ENCODE measurements around the gene FGA.
A peak's percentile ranks its signal among the peaks of the same experiment; 100 is the strongest.

Gene FGA

DNA sequence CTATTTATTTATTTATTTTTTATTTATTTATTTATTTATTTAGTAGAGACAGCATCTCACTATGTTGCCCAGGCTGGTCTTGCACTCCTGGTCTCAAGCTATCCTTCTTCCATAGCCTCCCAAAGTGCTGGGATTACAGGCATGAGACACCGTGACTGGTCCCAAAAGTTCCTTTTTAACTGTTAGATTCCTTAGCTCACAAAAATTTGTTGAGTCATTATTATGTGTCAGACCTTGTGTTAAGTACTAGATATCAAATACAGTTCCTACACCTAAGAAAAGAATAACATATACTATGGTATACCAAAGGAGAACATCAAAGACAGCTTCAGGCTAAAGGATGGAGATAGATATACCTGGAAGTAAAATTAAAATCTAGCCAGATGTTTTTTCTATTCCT, 11.6 kb downstream of the FGA start:
- no peak for ATAC-seq

DNA sequence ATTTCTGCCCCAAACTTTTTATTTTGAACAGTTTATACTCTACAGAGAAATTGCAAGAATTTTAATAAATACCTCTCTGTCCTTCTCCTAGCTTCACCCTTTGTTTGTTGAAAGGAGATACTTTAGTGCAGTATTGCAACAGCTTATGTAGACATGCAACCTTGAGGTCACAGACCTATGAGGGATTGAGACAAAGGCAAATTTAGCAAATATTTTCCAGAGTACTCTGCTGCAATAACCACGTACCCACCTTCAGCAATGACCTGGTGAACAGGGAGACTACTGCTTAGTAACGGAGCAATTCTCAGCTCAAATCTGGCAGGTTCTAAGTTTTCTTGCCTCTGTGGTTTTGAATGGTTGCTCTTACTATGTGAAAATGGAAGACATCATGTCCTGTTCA, 13.2 kb downstream of the FGA start:
- no peak for ATAC-seq

DNA sequence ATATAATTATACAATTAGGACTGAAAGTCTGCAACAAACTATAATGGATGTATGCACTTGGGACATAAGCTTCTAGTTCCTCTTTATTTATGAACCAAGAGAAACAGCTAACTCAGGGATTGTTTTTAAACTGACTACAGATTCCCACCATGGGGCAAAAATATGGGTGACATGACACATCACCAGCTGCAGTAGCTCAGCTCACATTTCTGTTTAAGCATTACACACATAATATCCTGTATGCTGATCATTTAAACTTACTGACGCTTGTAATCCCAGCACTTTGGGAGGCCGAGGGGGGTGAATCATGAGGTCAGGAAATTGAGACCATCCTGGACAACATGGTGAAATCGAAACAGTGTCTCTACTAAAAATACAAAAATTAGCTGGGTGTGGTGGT, 16.2 kb downstream of the FGA start:
- ATAC-seq = no peak

DNA sequence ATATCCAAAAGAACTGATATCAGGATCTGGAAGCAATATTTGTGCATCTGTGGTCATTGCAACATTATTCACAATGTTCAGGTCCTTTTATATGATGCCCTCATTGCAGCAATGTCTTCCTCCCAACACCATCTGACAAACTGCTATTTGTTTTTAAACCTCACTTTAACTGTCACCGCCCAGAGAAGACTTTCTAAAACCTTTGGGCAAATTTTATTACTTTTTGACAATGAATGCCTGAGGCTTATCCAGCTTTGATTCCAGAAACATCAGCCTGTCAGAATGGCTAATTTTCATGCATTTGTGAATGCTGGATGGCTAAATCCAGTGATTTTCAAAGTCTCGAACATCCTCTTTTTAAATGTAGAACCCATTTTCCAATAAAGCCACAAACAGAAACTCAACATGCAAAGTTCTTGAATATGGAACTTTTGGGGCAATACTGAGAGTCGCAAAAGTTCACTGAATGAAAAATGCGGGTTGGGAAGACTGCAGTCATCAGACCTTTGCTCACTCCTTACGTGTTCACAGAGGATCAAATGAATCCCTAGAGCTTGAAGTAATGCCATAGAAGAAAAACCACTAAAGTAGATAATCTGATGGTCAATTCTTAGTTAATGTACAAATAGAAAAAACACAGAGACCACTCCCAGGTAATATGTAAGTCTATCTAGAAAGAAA, 17.2 kb downstream of the FGA start:
- no peak for ATAC-seq

DNA sequence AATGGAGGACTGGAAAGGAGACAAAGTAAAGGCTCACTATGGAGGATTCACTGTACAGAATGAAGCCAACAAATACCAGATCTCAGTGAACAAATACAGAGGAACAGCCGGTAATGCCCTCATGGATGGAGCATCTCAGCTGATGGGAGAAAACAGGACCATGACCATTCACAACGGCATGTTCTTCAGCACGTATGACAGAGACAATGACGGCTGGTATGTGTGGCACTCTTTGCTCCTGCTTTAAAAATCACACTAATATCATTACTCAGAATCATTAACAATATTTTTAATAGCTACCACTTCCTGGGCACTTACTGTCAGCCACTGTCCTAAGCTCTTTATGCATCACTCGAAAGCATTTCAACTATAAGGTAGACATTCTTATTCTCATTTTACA, 21.0 kb downstream of the FGA start:
- ATAC-seq = no peak

DNA sequence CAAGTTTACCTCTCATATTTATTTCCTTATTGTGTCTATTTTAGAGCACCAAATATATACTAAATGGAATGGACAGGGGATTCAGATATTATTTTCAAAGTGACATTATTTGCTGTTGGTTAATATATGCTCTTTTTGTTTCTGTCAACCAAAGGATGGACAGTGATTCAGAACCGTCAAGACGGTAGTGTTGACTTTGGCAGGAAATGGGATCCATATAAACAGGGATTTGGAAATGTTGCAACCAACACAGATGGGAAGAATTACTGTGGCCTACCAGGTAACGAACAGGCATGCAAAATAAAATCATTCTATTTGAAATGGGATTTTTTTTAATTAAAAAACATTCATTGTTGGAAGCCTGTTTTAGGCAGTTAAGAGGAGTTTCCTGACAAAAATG, 21.5 kb downstream of the FGA start:
- no peak for ATAC-seq

DNA sequence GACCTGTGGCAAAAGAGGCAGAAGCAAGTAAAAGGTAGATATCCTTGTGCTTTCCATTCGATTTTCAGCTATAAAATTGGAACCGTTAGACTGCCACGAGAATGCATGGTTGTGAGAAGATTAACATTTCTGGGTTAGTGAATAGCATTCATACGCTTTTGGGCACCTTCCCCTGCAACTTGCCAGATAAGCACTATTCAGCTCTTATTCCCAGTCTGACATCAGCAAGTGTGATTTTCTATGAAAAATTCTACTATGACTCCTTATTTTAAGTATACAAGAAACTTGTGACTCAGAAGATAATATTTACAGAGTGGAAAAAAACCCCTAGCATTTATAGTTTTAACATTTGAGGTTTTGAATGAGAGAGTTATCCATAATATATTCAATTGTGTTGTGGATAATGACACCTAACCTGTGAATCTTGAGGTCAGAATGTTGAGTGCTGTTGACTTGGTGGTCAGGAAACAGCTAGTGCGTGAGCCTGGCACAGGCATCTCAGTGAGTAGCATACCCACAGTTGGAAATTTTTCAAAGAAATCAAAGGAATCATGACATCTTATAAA, 23.8 kb downstream of the FGA start:
- ATAC-seq = no peak

DNA sequence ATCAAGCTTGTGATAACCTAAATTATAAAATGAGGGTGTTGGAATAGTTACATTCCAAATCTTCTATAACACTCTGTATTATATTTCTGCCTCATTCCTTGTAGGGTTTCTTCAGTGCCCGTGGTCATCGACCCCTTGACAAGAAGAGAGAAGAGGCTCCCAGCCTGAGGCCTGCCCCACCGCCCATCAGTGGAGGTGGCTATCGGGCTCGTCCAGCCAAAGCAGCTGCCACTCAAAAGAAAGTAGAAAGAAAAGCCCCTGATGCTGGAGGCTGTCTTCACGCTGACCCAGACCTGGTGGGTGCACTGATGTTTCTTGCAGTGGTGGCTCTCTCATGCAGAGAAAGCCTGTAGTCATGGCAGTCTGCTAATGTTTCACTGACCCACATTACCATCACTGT, 24.8 kb downstream of the FGA start:
- no peak for ATAC-seq

DNA sequence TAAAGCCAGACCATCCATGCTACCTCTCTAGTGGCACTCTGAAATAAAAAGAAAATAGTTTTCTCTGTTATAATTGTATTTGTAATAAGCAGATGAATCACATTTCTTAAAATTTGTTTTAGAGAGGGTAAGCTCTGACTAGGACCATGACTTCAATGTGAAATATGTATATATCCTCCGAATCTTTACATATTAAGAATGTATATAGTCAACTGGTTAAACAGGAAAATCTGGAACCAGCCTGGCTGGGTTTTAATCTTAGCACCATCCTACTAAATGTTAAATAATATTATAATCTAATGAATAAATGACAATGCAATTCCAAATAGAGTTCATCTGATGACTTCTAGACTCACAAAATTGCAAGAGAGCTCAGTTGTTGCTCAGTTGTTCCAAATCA, 26.2 kb downstream of the FGA start:
- ATAC-seq = no peak

DNA sequence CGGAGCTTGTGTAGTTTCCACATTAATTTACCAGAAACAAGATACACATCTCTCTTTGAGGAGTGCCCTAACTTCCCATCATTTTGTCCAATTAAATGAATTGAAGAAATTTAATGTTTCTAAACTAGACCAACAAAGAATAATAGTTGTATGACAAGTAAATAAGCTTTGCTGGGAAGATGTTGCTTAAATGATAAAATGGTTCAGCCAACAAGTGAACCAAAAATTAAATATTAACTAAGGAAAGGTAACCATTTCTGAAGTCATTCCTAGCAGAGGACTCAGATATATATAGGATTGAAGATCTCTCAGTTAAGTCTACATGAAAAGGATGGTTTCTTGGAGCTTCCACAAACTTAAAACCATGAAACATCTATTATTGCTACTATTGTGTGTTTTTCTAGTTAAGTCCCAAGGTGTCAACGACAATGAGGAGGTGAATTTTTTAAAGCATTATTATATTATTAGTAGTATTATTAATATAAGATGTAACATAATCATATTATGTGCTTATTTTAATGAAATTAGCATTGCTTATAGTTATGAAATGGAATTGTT, 27.8 kb downstream of the FGA start, which contains the start of gene FGB:
Gene FGB, plus strand, starts transcription at position 315 of the 558 bp plus-strand sequence. Its CDS starts 8 bp downstream, at position 323.
- ATAC-seq = no peak

DNA sequence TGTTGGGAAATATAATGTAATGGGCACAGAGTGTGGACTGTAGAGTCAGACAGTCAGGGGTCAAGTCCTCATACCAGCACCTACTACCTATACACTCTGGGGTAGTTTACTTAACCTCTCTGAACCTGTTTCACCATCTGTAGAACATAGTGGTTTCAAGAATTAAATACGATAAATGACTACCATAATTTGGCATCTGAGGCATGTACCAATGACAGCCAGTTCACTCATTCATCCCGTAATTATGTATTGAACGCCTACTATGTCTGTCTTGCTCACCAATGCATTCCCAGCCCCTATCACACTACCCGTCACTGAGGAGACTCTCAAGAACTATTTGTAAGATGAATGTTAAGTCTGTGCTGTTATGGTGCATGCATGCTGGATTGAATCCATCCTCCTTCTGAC, 29.7 kb downstream of the FGA start:
- ATAC-seq = no peak

DNA sequence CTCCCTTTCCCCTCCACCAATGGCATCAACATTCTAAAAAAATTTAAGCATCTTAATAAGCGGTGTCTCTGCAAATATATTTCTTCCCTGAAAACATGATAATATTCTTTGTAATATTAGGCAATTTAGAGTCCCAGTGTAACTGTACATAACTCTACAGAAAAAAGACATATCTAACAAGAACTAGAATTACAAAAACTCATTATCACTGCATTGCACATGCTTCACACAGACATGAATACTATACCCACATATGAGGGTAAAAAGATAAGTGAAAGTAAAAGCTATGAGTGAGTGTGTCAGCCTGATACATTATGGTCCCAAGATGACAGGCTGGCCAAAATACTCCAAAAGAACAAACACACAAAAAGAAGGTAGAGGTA, 30.1 kb downstream of the FGA start:
- no peak for ATAC-seq

DNA sequence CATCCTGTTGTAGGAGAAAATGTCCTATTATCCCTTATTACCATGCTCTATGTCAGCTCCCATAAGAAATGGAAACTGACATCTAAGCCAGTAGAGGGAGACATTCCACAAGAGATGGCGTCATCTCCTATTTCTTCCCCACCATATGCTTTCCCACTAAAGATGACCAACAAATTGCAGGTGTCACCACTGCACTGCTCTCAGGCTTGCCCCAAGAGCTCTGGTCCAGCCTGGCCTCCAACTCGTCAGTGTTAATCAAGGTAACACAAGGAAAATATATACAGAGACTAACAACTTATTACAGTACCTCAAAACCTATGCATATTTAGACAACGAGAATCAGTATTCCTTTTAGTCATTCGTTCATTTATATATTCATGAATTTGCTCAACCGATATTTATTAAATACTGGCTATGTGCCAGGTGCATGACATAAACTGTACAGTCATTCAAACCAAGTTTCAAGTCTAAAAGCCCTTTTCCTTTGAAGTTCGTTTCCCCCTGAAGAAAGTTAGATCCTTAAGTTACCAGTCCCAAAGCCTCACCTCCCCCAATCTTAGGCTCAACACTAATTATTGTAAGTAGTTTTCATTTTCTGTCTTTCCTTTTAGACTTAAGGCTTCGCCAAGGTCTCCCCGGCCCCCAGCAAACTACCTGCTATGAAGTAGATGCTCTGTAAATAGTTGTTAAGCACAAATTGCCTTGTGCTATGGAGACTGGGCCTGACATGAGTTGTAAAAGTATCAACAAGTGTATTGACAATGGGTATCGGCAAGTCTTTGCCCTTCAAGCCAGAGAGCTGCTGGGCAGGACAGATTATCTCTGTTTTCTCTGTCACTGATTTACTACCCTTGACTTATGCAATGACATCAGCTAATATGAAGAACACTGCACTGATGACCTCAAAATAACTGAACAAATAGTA, 30.8 kb downstream of the FGA start:
- ATAC-seq = peak in 1 of 2 donors; percentile 28

DNA sequence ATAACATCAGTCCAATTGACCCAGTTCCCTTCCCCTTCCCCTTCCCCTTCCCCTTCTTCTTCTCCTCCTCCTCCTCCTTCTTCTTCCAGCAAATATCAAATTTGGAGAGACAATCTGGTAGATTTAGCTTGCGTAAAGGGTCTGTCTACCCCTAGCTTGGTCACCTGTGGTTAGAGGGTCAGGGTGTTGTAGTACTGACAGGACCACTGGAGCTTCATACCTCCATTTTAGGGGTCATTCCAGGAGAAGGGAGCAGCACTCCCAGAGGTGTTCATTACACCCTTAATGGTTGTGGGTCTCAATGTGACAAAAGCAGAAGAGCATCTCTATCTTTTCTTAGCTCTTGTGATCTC, 31.4 kb downstream of the FGA start:
- ATAC-seq = no peak

DNA sequence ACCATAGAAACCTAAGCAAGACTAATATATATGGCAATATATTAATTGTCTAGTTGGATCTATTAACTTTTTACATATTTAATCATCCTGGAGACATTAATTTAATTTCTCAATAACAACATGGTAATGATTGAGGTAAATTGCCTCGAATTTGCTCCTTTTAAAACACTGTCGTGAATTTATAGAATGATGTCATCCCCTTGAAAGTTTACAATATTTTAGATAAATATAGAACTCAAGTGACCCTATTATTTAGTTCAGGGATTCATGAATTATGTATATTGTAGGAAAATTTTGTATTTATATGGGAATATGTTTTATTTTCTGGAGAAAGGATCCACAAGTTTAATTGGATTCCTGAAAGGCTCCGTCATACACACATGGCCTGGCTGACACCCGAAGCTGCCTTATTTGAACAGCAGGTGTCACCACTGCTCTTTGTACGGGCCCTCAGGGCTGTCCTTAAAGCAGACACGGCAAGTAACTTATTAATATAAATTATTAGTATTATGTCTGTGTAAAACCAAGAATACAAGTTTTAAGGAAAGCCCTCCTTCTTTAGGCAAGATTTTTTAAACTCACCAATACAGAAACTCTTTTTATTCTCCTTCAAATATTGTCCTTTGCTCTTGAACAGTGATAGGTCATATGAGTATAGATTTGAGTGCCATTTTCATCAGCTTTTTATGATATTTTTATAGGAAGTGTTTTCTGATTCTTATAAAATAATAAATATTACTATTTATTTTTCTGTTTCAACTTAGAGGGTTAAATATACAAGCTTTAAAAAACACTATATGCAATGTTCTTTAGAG, 38.5 kb downstream of the FGA start:
- ATAC-seq = peak; percentile 39 to 44

DNA sequence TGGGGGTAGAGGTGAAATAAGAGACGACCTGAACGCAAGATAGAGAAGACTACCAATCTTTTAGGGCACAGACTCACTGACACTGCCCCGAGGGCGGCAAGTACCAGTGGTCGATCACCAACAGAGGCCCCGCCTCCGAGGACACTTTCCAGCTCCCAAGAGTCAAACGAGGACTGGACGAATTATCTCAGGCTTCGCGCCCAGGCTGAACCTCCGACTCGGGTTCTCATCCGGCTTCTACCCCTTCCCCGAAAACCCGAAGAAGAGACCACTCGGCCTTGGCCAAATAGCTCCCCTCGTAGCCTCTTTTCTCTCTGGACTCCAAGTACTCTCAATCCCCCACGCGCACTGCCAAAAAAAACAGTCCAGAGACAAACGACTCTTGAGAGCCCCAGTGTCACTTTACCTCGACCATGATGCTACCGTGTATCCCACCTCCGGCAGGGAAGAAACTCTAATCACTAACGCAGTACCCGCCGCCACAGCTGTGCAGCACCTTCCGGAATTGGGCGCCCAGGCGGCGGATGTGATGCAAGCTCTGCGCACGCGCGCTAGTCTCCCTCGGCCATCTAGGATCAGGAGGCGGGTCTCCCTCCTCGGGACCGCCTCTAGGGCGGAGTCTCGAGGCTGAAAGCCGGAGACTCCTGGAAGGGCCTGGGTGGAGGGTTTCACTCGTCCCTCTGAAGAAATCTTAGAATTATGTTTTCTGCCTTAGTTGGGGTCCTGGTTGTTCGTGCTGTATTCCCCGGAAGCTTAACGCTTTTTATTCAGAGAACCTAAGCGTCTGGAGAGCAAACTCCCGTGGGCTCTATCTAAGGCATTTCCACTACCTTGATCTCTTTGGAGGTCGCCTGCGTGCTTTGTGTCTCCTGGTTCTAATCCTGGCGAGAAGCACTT, 40.4 kb downstream of the FGA start, which contains the start of gene PLRG1:
Gene PLRG1, minus strand, starts transcription at position 507 of the 897 bp plus-strand sequence. Its CDS starts 92 bp downstream, at position 415.
- ATAC-seq = peak; percentile 99

DNA sequence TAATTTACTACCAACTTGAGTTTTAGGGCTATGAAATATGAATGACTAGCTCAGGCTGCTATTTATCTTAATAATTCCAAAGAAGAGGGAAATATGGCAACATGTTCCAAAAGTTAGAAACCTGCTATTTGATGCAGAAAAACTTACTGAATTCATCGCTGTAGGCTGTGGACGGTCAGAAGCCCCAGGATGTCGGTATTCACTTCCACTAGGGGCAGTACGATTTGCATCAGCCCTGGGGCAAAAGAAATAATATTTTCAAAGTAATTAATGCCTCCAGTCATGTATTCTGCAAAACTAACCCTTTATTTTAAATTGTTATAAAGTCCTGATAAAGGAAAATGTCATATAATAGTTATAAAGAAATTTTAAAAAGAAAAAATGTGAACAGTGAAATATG, 44.9 kb downstream of the FGA start:
- ATAC-seq = no peak

DNA sequence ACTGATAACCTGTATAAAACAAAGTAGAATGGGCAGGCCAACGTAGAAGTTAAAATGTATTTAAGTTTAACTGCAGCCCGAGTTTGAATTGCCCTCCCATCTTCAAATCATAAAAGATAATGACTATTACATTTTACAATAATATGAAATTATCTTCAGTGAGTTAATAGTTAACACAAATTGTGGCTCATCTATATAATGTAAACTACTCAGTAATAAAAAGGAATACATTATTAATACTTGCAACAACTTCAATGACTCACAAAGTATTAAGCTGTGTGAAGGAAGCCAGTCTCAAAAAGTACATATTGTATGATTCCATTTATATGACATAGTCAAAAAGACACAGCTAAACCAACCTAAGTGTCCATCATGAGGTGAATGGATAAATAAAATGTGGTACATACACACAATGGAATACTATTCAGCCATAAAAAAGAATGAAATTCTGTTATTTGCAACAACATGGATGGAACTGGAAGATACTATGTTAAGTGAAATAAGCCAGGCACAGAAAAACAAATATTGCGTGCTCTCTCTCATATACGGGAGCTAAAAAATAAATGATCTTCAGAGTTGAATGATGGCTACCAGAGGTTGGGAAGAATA, 48.2 kb downstream of the FGA start:
- no peak for ATAC-seq

Measured in activated CD4-positive, CD25-positive, alpha-beta regulatory T cell treated with anti-CD3 and anti-CD28 coated beads, Interleukin-2, amount 50 U/mL, for 24 hours (primary cell).